GM12878 (cell line): Measurements from ENCODE around the gene LFNG. TPM values are rescaled to one million over a fixed set of nuclear protein-coding genes. Genes with fewer than 3 reads are reported as not detected.

Experiments
- ATF3 ChIP-seq: IDR thresholded peaks from 2 replicates; pipeline ENCODE4 v1.6.1; 2011; ENCODE audit warnings: low read depth, mild to moderate bottlenecking, low read length, moderate library complexity, borderline replicate concordance; ENCODE audit errors: extremely low read depth
- CREM ChIP-seq: IDR thresholded peaks from 2 replicates; pipeline ENCODE4 v1.6.1; 2014; ENCODE audit warnings: antibody characterized with exemption, low read depth
- DPF2 ChIP-seq: fragments of 450-650 bp; IDR thresholded peaks from 2 replicates; pipeline ENCODE4 v1.6.1; 2017; ENCODE audit warnings: mild to moderate bottlenecking
- ELK1 ChIP-seq: IDR thresholded peaks from 2 replicates; pipeline ENCODE4 v1.6.1; 2012; ENCODE audit warnings: low read depth, low read length, improper control_type of control experiment
- GATAD2B ChIP-seq: fragments of 450-650 bp; conservative IDR thresholded peaks from 2 replicates; pipeline ENCODE4 v1.6.1; 2017; ENCODE audit warnings: low read depth, mild to moderate bottlenecking, moderate library complexity
- HCFC1 ChIP-seq: fragments of 150-350 bp; IDR thresholded peaks from 2 replicates; pipeline ENCODE4 v1.6.1; 2014; ENCODE audit warnings: low read length
- HDAC2 ChIP-seq: fragments of 200-600 bp; sonication (generic); IDR thresholded peaks from 2 replicates; pipeline ENCODE4 v1.6.1; 2017
- KAT2A ChIP-seq: conservative IDR thresholded peaks from 2 replicates; pipeline ENCODE4 v1.6.1; 2011; ENCODE audit warnings: low read depth, low read length; ENCODE audit not compliant: control insufficient read depth
- LARP7 ChIP-seq: fragments of 450-650 bp; IDR thresholded peaks from 2 replicates; pipeline ENCODE4 v1.6.1; 2017; ENCODE audit warnings: mild to moderate bottlenecking
- NFXL1 ChIP-seq: fragments of 450-650 bp; IDR thresholded peaks from 2 replicates; pipeline ENCODE4 v1.6.1; 2017; ENCODE audit warnings: antibody characterized with exemption, mild to moderate bottlenecking, borderline replicate concordance
- NR2F1 ChIP-seq: fragments of 450-650 bp; conservative IDR thresholded peaks from 2 replicates; pipeline ENCODE4 v1.6.1; 2017; ENCODE audit warnings: mild to moderate bottlenecking
- POLR2AphosphoS2 ChIP-seq: IDR thresholded peaks from 2 replicates; pipeline ENCODE4 v1.6.1; 2011; ENCODE audit warnings: low read depth, mild to moderate bottlenecking, low read length, improper control_type of control experiment, moderate library complexity
- RAD51 ChIP-seq: fragments of 450-650 bp; IDR thresholded peaks from 2 replicates; pipeline ENCODE4 v1.6.1; 2016; ENCODE audit warnings: moderate library complexity, mild to moderate bottlenecking, inconsistent platforms
- RB1 ChIP-seq: fragments of 450-650 bp; formaldehyde crosslinking; IDR thresholded peaks from 2 replicates; pipeline ENCODE4 v1.6.1; 2017; ENCODE audit warnings: mild to moderate bottlenecking, borderline replicate concordance
- SIX5 ChIP-seq: IDR thresholded peaks from 2 replicates; pipeline ENCODE4 v1.6.1; 2011; ENCODE audit warnings: mild to moderate bottlenecking, low read depth, low read length, moderate library complexity; ENCODE audit not compliant: severe bottlenecking
- SMAD5 ChIP-seq: IDR thresholded peaks from 2 replicates; pipeline ENCODE4 v1.6.1; 2016; ENCODE audit warnings: antibody characterized with exemption, low read depth
- SP1 ChIP-seq: IDR thresholded peaks from one replicate; pipeline ENCODE4 v1.6.1; 2011; ENCODE audit warnings: low read depth, low read length
- SRF ChIP-seq, 2 experiments: IDR thresholded peaks; 2 replicates each; pipeline ENCODE4 v1.6.1; 2011; ENCODE audit warnings: low read depth in 2 of 2, low read length in 2 of 2, mild to moderate bottlenecking in 1 of 2, moderate library complexity in 1 of 2
- STAT1 ChIP-seq: fragments of 450-650 bp; conservative IDR thresholded peaks from 2 replicates; pipeline ENCODE4 v1.6.1; 2014; ENCODE audit warnings: antibody characterized with exemption, mild to moderate bottlenecking
- TAF1 ChIP-seq: IDR thresholded peaks from 2 replicates; pipeline ENCODE4 v1.6.1; 2011; ENCODE audit warnings: mild to moderate bottlenecking, low read depth, low read length, borderline replicate concordance
- YY1 ChIP-seq: IDR thresholded peaks from 2 replicates; pipeline ENCODE4 v1.6.1; 2011; ENCODE audit warnings: low read depth, mild to moderate bottlenecking, low read length
- ZBED1 ChIP-seq: IDR thresholded peaks from 2 replicates; pipeline ENCODE4 v1.6.1; 2016; ENCODE audit warnings: borderline replicate concordance
- ZNF207 ChIP-seq: fragments of 450-650 bp; IDR thresholded peaks from 2 replicates; pipeline ENCODE4 v1.6.1; 2014; ENCODE audit warnings: antibody characterized with exemption, mild to moderate bottlenecking, borderline replicate concordance
- ZNF217 ChIP-seq: fragments of 450-650 bp; IDR thresholded peaks from 2 replicates; pipeline ENCODE4 v1.6.1; 2017; ENCODE audit warnings: antibody characterized with exemption, mild to moderate bottlenecking
- ZNF24 ChIP-seq: fragments of 450-650 bp; IDR thresholded peaks from 2 replicates; pipeline ENCODE4 v1.6.1; 2017; ENCODE audit warnings: antibody characterized with exemption, mild to moderate bottlenecking
- ZNF384 ChIP-seq: IDR thresholded peaks from 2 replicates; pipeline ENCODE4 v1.6.1; 2012; ENCODE audit warnings: low read depth, mild to moderate bottlenecking, low read length, improper control_type of control experiment, borderline replicate concordance
- polyA plus RNA-seq, 11 experiments: library from polyadenylated mRNA; depleted of rRNA in 4 of 11; unstranded in 6 of 11; stranded (reverse) in 5 of 11; fragments of >200 nt; fragmentation: Nextera tagmentation in 4 of 11; fragmentation: Illumina TruSeq in 1 of 11; extraction: Ambion mirVana in 4 of 11; extraction: Trizol in 1 of 11; gene quantifications; 1 replicate in 1 of 11; 2 replicates in 10 of 11; pipeline versions ENCODE4 v1.2.1 to v1.2.3, GENCODE V29; 2011 to 2016; ENCODE audit warnings: inconsistent platforms in 2 of 11, missing spikeins in 2 of 11, low read depth in 1 of 11
- total RNA-seq, 4 experiments: library from RNA; depleted of rRNA in 3 of 4; stranded (reverse); fragments of >200 nt in 3 of 4; fragmentation: Illumina TruSeq in 1 of 4; extraction: Trizol in 1 of 4; gene quantifications; 2 replicates each; pipeline versions ENCODE4 v1.2.1 to v1.2.3, GENCODE V29; 2013 to 2021
- TF ChIP-seq, protein P1 (sequence below): fragments of 150-350 bp; IDR thresholded peaks from 2 replicates; pipeline ENCODE4 v1.6.1; 2016; ENCODE audit warnings: low read depth, low read length

LFNG gene
- total and polyA plus RNA-seq, 10 of the 15 experiments (the other 5 are each of a cell fraction or from before 2014, with no cell fraction given): 0.09 to 0.68 (median 0.33) TPM; not detected in 2

DNA sequence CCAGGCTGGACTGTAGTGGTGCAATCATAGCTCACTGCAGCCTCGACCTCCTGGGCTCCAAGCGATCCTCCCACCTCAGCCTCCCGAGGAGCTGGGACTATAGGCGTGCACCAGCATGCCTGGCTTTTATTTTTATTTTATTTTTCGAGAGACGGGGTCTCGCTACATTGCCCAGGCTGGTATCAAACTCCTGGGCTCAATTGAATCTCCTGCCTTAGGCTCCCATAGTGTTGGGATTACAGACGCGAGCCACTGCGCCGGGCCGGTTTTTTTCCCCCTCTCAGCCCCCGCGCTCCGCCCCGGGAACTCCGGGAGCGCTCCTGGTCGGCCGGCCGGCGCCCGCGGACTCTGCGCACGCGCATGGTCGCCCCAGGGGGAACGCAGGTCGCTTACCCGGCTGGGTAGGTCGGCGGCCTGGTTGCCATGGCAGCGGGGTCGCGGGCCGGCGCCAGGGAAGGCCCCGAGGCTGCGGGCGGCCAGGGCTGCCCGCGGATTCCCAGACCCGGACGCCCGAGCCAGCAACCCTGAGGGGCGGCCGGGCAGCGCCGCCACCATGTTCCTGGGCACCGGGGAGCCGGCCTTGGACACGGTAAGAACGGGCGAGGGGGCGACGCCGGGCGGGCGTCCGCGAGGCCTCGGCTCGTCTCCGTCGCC is 39.2 kb downstream of the LFNG start, which contains the start of gene IQCE (continued):
- TF ChIP-seq CREM (no peak), ZBED1 (no peak), ZNF207 (0 out of 2 replicates have a peak, but pooled peaks have one; percentile 72), RAD51 (no peak), GATAD2B (peak; percentile 93; the same call in 1 of the 2 replicates), NR2F1 (peak; percentile 97), ZNF384 (peak; percentile 67; the same call in 1 of the 2 replicates), ATF3 (no peak), NFXL1 (no peak), STAT1 (peak; percentile 90; the same call in 1 of the 2 replicates), HCFC1 (peak; percentile 63), HDAC2 (no peak), DPF2 (peak; percentile 91; the same call in 1 of the 2 replicates), ELK1 (peak; percentile 40; the same call in 1 of the 2 replicates), ZNF24 (peak; percentile 75), LARP7 (peak; percentile 97), SP1 (peak; percentile 84), SRF (IDR thresholded peaks at IDR 0.05; ENCODE audit: low read depth in 2 of 2, low read length in 2 of 2) (peak in 1 of 2 experiments; percentile 54; a peak in 1 of 4 replicates), SIX5 (peak; percentile 19), SMAD5 (no peak), POLR2AphosphoS2 (no peak), ZNF217 (no peak), RB1 (0 out of 2 replicates have a peak, but pooled peaks have one; percentile 50), YY1 (peak; percentile 46; the same call in 1 of the 2 replicates), TAF1 (no peak), KAT2A (no peak)
- TF ChIP-seq, protein P1, sequence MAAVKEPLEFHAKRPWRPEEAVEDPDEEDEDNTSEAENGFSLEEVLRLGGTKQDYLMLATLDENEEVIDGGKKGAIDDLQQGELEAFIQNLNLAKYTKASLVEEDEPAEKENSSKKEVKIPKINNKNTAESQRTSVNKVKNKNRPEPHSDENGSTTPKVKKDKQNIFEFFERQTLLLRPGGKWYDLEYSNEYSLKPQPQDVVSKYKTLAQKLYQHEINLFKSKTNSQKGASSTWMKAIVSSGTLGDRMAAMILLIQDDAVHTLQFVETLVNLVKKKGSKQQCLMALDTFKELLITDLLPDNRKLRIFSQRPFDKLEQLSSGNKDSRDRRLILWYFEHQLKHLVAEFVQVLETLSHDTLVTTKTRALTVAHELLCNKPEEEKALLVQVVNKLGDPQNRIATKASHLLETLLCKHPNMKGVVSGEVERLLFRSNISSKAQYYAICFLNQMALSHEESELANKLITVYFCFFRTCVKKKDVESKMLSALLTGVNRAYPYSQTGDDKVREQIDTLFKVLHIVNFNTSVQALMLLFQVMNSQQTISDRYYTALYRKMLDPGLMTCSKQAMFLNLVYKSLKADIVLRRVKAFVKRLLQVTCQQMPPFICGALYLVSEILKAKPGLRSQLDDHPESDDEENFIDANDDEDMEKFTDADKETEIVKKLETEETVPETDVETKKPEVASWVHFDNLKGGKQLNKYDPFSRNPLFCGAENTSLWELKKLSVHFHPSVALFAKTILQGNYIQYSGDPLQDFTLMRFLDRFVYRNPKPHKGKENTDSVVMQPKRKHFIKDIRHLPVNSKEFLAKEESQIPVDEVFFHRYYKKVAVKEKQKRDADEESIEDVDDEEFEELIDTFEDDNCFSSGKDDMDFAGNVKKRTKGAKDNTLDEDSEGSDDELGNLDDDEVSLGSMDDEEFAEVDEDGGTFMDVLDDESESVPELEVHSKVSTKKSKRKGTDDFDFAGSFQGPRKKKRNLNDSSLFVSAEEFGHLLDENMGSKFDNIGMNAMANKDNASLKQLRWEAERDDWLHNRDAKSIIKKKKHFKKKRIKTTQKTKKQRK: no peak
